GM12878 (cell line): ENCODE measurements around the gene BRWD1. TPM values are rescaled to one million over a fixed set of nuclear protein-coding genes. Genes with fewer than 3 reads are reported as not detected.

ENCODE experiments used
- ATAC-seq: fragments of 200-7000 bp; cut with Tn5 transposase; 3 replicates; pipeline ENCODE4 v1.9.1; 2020; ENCODE audit warnings: mild to moderate bottlenecking, moderate library complexity
- BruUV-seq: library from RNA; stranded (reverse); fragments of 400-500 nt; replicated peaks from 2 replicates; lab custom pipeline; 2021; lab: Mats Ljungman, UMichigan
- CTCF ChIA-PET: fragments of 300-600 bp; sonication (Branson Sonifier 250); formaldehyde crosslinking; extraction: SDS; loops from one replicate; lab custom pipeline; 2021; ENCODE audit warnings: inconsistent platforms; lab: Yijun Ruan, JAX
- POLR2A ChIA-PET: fragments of 350-600 bp; formaldehyde crosslinking; extraction: SDS; loops from one replicate; lab custom pipeline; 2021; ENCODE audit warnings: inconsistent platforms; lab: Charles Lee
- RAD21 ChIA-PET: fragments of 300-600 bp; sonication (Branson Sonifier 250); formaldehyde crosslinking; loops from one replicate; lab custom pipeline; 2023; ENCODE audit warnings: antibody characterized with exemption; ENCODE audit not compliant: unreplicated experiment; lab: Charles Lee
- SMC1A ChIA-PET: fragments of 300-600 bp; sonication (Branson Sonifier 250); formaldehyde crosslinking; loops from one replicate; lab custom pipeline; 2023; ENCODE audit not compliant: unreplicated experiment, uncharacterized antibody; lab: Charles Lee
- DNase-seq: peaks from one replicate; pipeline ENCODE4 v3.0.0-alpha.2; 2011; ENCODE audit warnings: low read depth, low spot score
- FAIRE-seq: peaks from 3 replicates; lab custom pipeline; 2011; peaks lifted over from hg19 to GRCh38; lab: Jason Lieb, UNC
- H2AFZ ChIP-seq: 2 replicates; pipeline ENCODE4 v1.6.0; 2011; ENCODE audit warnings: low read depth, low read length, control low read depth; ENCODE audit not compliant: control insufficient read depth
- H3K27ac ChIP-seq: 2 replicates; pipeline ENCODE4 v1.5.1; 2011; ENCODE audit warnings: control low read depth; ENCODE audit not compliant: control insufficient read depth, insufficient read depth
- H3K27me3 ChIP-seq, 2 experiments: replicated peaks in 1 of 2; 2 replicates each; pipeline versions ENCODE4 v1.6.0 to v1.6.1; 2011; ENCODE audit warnings: low read length in 1 of 2; ENCODE audit not compliant: control insufficient read depth in 2 of 2, insufficient read depth in 2 of 2
- H3K36me3 ChIP-seq, 2 experiments: 2 replicates each; pipeline ENCODE4 v1.5.1; 2011; ENCODE audit warnings: low read length in 1 of 2; ENCODE audit not compliant: control insufficient read depth in 2 of 2, insufficient read depth in 2 of 2
- H3K4me1 ChIP-seq: 2 replicates; pipeline ENCODE4 v1.6.1; 2011; ENCODE audit warnings: mild to moderate bottlenecking, low read length, moderate library complexity, mixed read lengths; ENCODE audit not compliant: control insufficient read depth, insufficient read depth
- H3K4me2 ChIP-seq: 2 replicates; pipeline ENCODE4 v1.6.0; 2011; ENCODE audit warnings: control low read depth; ENCODE audit not compliant: control insufficient read depth, insufficient read depth
- H3K4me3 ChIP-seq: fragments of 200-600 bp; sonication (generic); 2 replicates; pipeline ENCODE4 v1.5.1; 2016
- H3K79me2 ChIP-seq: 2 replicates; pipeline ENCODE4 v1.6.0; 2011; ENCODE audit warnings: low read length; ENCODE audit not compliant: control insufficient read depth, insufficient read depth
- H3K9ac ChIP-seq: 2 replicates; pipeline ENCODE4 v1.8.0; 2011; ENCODE audit warnings: low read length, control low read depth, mixed read lengths; ENCODE audit not compliant: control insufficient read depth, insufficient read depth
- H3K9me3 ChIP-seq: replicated peaks from 3 replicates; pipeline ENCODE4 v1.5.1; 2011; ENCODE audit warnings: mild to moderate bottlenecking, low read length; ENCODE audit not compliant: control insufficient read depth, insufficient read depth
- H4K20me1 ChIP-seq: 2 replicates; pipeline ENCODE4 v1.6.0; 2011; ENCODE audit not compliant: control insufficient read depth, insufficient read depth
- STAT3 ChIP-seq: IDR thresholded peaks from 2 replicates; pipeline ENCODE4 v1.6.1; 2011; ENCODE audit warnings: low read depth, low read length, improper control_type of control experiment
- SUPT20H ChIP-seq: IDR thresholded peaks from 2 replicates; pipeline ENCODE4 v1.6.1; 2011; ENCODE audit warnings: low read depth, mild to moderate bottlenecking, low read length, moderate library complexity, borderline replicate concordance; ENCODE audit not compliant: control insufficient read depth
- ZBTB11 ChIP-seq: fragments of 450-650 bp; formaldehyde crosslinking; IDR thresholded peaks from 2 replicates; pipeline ENCODE4 v1.5.0; 2022; ENCODE audit warnings: mild to moderate bottlenecking, missing genetic modification characterization
- WGBS: methylation state at CpG from one replicate; pipeline ENCODE4 v1.1.6; 2016; ENCODE audit warnings: low lambda C conversion rate; ENCODE audit not compliant: insufficient replicate concordance, insufficient coverage; ENCODE audit errors: missing lambda C conversion rate; 5-methylcytosine and 5-hydroxymethylcytosine counted together
- in situ Hi-C: fragments of 300-500 bp; cut with MboI; formaldehyde crosslinking; loops from 9 replicates; pipeline ENCODE4 v1.14.3; 2018; ENCODE audit warnings: mixed read lengths
- intact Hi-C: fragments of 100-400 bp; cut with micrococcal nuclease; formaldehyde crosslinking; loops from one replicate; pipeline ENCODE4 v1.14.2; 2022; ENCODE audit not compliant: unreplicated experiment
- polyA plus RNA-seq, 11 experiments: library from polyadenylated mRNA; depleted of rRNA in 4 of 11; unstranded in 6 of 11; stranded (reverse) in 5 of 11; fragments of >200 nt; fragmentation: Nextera tagmentation in 4 of 11; fragmentation: Illumina TruSeq in 1 of 11; extraction: Ambion mirVana in 4 of 11; extraction: Trizol in 1 of 11; gene quantifications; 1 replicate in 1 of 11; 2 replicates in 10 of 11; pipeline versions ENCODE4 v1.2.1 to v1.2.3, GENCODE V29; 2011 to 2016; ENCODE audit warnings: inconsistent platforms in 2 of 11, missing spikeins in 2 of 11, low read depth in 1 of 11
- total RNA-seq, 4 experiments: library from RNA; depleted of rRNA in 3 of 4; stranded (reverse); fragments of >200 nt in 3 of 4; fragmentation: Illumina TruSeq in 1 of 4; extraction: Trizol in 1 of 4; gene quantifications; 2 replicates each; pipeline versions ENCODE4 v1.2.1 to v1.2.3, GENCODE V29; 2013 to 2021

The BRWD1 gene
- total and polyA plus RNA-seq, 10 of the 15 experiments (the other 5 are each of a cell fraction or from before 2014, with no cell fraction given) = 3.1 to 19.0 (median 13.5) TPM

GRCh38 chr21:39198800-39199199, 114.6 kb downstream of the BRWD1 start:
- CTCF ChIA-PET = no interaction called here
- in situ Hi-C loops = no loop called here
- 76% methylated on average over 2 of the region's 2 CpGs for WGBS

More at GRCh38 chr21:39198800-39199199, 114.6 kb downstream of the BRWD1 start:
- intact Hi-C loops = no loop called here
- BruUV-seq = no TSS peak
- Histone ChIP-seq H3K4me1 (no peaks in the 10 kb centered on the region), H3K27me3 (no peaks in the 10 kb centered on the region), H3K9ac (no peak overlapping the region), H3K4me3 (no peak overlapping the region), H3K79me2 (no peaks in the 10 kb centered on the region), H4K20me1 (no peaks in the 10 kb centered on the region), H3K4me2 (no peak overlapping the region), H2AFZ (no peak overlapping the region), H3K36me3 (peaks cover 0 to 34% of the 10 kb centered on the region in 2 experiments; a peak in 3 of 4 replicates), H3K9me3 (no peaks in the 10 kb centered on the region), H3K27ac (no peak overlapping the region)
- no peak for FAIRE-seq
- SMC1A ChIA-PET = interaction anchor here (0.7 to 1.6 kb wide), 3 partner anchors 13 to 188 kb away, joined by 3 to 4 read pairs (median 4); no protein-coding TSS in a partner anchor
- RAD21 ChIA-PET = no interaction called here
- POLR2A ChIA-PET = no interaction called here
- DNase-seq = no peak
- no peak for ATAC-seq
- TF ChIP-seq SUPT20H = no peak
- no peak for TF ChIP-seq STAT3
- TF ChIP-seq ZBTB11 (CRISPR knock-in tag) = no peak
